GF-D8 (cell line): ENCODE data around the gene SYCE3.
A peak's percentile ranks its signal among the peaks of the same experiment; 100 is the strongest.
"Not testable (repeated sequence)": the region's sequence is repeated elsewhere in the genome, so short reads cannot be mapped to it uniquely, and the experiment has no call there.

ENCODE experiments used
- DNase-seq: peaks from one replicate; lab custom pipeline; 2025; lab: John Stamatoyannopoulos, UW

The SYCE3 gene

GRCh38 chr22:50562523-50563412 lies at the start of gene SYCE3:
Gene SYCE3, minus strand, starts transcription at chr22:50562919. Its CDS starts 6,514 bp downstream, at chr22:50556405.
- DNase-seq, result peak; percentile 80

GRCh38 chr22:50612168-50612527 lies 49.4 kb upstream of the SYCE3 start:
- no peak for DNase-seq

- no peak for DNase-seq
These were observed 48.8 kb upstream of the SYCE3 start for GRCh38 chr22:50611341-50612060.

- DNase-seq, result no peak
These were observed 47.9 kb upstream of the SYCE3 start for GRCh38 chr22:50610581-50610980.

- no peak for DNase-seq
These were observed 47.3 kb upstream of the SYCE3 start for GRCh38 chr22:50610041-50610451.

- no peak for DNase-seq
These were observed 46.9 kb upstream of the SYCE3 start for GRCh38 chr22:50609599-50609998.

GRCh38 chr22:50608996-50609395 lies 46.3 kb upstream of the SYCE3 start:
- DNase-seq, result no peak

GRCh38 chr22:50608058-50608840 lies 45.5 kb upstream of the SYCE3 start:
- not testable (repeated sequence) for DNase-seq

- no peak for DNase-seq
These were observed 44.9 kb upstream of the SYCE3 start for GRCh38 chr22:50607659-50608020.

- DNase-seq, result no peak
These were observed 44.4 kb upstream of the SYCE3 start for GRCh38 chr22:50606946-50607658.

GRCh38 chr22:50606165-50606945 lies 43.6 kb upstream of the SYCE3 start:
- DNase-seq, result no peak

GRCh38 chr22:50605613-50606074 lies 42.9 kb upstream of the SYCE3 start:
- no peak for DNase-seq

GRCh38 chr22:50605002-50605612 lies 42.4 kb upstream of the SYCE3 start:
- DNase-seq, result no peak

GRCh38 chr22:50604256-50605001 lies 41.7 kb upstream of the SYCE3 start:
- DNase-seq, result no peak

GRCh38 chr22:50603511-50604255 lies 41.0 kb upstream of the SYCE3 start:
- no peak for DNase-seq

- no peak for DNase-seq
These were observed 39.6 kb upstream of the SYCE3 start for GRCh38 chr22:50602338-50602700.

- DNase-seq, result no peak
These were observed 39.1 kb upstream of the SYCE3 start for GRCh38 chr22:50601669-50602337.

GRCh38 chr22:50600967-50601668 lies 38.4 kb upstream of the SYCE3 start:
- DNase-seq, result no peak
